Esophagus mucosa (tissue), 1 donor: Measurements from ENCODE around the gene C4orf51. TPM values are rescaled to one million over a fixed set of nuclear protein-coding genes. Genes with fewer than 3 reads are reported as not detected.
A peak's percentile ranks its signal among the peaks of the same experiment; 100 is the strongest.

ENCODE experiments used
- ATAC-seq: fragments of 200-7000 bp; cut with Tn5 transposase; one replicate; pipeline ENCODE4 v1.9.1; 2020
- total RNA-seq: library from RNA; stranded (reverse); gene quantifications from one replicate; pipeline ENCODE4 v1.2.4, GENCODE V29; 2023
- donor health status: DM: yes; HTN: yes; CAD: no.

The C4orf51 gene
- total RNA-seq, 1 donor from 2014 or later, result not detected

GRCh38 chr4:145716200-145716599 lies 36.3 kb downstream of the C4orf51 start:
- no peak for ATAC-seq

- ATAC-seq, result peak; percentile 33
Measured at GRCh38 chr4:145716661-145717200, 36.8 kb downstream of the C4orf51 start.

DNA sequence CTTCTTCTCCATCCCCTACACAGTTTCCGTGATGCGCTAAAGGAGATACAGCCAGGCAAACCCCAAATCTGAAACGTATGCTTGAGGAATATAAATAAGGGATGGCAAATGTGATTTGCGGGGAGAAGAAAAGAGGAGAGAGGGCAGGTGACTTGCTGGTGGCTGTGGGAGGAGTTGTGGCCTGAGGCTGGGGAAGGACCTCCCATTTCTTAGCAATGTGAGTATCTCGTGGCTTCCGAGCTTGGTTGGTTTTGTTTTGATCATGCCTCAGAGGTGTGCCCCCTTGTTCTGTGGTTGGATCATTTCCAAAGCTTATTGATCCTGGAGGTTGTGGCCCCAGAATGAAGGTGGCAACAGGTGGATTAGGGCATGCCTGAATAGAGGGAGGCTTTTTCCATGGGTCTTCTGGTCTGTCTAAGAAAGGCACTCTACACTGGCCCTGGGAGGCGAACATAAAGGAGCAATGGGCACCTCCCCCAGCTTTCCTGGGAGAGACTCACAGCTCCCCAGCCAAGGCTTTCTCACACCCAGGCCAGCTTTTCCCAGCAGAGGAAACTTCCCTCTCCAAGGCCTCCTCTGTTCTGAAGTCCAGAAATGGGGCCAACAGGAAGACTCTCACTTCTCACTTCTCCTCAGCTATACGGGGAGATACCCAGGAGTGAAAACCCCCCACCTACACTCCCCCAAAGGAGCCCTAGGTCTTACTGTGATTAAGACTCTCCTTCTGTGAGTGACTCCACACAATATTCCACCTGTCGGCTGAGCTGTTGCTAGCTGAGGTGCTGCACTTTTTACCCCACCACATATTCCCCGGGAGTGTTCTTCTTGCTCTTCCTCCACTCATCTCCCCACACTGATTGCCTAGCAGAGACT lies 40.0 kb downstream of the C4orf51 start:
- ATAC-seq, result no peak

DNA sequence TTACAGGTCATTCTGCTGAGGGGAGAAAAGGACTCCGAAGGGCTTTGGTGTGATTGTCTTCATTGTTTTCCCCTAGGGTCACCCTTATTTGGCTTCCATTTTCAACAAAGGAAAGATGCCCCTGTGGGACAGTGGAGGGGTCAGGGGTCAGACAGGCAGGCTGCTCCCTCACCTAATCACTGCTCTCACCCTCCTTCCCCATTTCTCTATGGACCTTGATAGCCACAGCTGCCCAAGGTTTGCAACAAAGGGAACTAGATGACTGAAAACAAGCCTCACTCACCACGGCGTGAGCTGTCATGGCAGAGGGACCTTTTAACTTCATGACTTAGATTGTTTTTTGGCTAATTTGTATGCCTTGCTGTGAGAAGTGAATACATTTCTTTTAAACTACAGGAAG lies 40.7 kb downstream of the C4orf51 start:
- no peak for ATAC-seq

DNA sequence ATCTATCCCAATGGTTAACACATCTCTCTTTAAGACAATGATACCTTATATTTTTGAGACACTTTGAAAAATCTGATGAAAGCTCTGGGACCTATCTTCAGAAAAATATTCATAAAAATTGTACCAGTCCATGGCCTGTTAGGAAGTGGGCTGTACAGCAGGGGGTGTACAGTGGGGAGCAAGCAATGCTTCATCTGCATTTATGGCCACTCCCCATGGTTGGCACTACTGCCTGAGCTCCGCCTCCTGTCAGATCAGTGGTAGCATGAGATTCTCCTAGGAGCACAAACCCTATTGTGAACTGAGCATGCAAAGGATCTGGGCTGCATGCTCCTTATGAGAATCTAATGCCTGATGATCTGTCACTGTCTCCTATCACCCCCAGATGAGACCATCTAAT lies 42.6 kb downstream of the C4orf51 start:
- peak; percentile 34 for ATAC-seq

DNA sequence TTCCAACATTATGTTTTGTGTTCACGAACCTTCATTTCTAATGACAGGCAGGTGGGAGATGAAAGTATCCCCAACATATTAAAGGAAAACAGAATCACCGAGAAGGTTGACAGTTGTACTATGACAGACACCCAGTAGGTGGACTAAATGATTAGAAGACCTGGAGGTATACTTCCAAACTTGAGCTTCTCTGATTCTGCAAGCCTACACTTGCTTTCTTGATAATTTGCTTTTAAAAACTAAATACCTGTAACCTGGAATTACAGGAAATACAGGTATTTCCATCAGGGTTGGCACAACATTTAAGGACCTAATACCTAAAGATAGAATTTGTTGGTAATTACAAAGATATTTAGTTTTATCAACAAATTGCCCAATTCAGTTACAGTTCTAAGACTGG lies 43.4 kb downstream of the C4orf51 start:
- ATAC-seq, result peak; percentile 91

GRCh38 chr4:145730026-145730425 lies 50.1 kb downstream of the C4orf51 start:
- no peak for ATAC-seq

GRCh38 chr4:145731028-145731427 lies 51.1 kb downstream of the C4orf51 start:
- ATAC-seq, result no peak

GRCh38 chr4:145732001-145732815 lies 52.3 kb downstream of the C4orf51 start:
- no peak for ATAC-seq

DNA sequence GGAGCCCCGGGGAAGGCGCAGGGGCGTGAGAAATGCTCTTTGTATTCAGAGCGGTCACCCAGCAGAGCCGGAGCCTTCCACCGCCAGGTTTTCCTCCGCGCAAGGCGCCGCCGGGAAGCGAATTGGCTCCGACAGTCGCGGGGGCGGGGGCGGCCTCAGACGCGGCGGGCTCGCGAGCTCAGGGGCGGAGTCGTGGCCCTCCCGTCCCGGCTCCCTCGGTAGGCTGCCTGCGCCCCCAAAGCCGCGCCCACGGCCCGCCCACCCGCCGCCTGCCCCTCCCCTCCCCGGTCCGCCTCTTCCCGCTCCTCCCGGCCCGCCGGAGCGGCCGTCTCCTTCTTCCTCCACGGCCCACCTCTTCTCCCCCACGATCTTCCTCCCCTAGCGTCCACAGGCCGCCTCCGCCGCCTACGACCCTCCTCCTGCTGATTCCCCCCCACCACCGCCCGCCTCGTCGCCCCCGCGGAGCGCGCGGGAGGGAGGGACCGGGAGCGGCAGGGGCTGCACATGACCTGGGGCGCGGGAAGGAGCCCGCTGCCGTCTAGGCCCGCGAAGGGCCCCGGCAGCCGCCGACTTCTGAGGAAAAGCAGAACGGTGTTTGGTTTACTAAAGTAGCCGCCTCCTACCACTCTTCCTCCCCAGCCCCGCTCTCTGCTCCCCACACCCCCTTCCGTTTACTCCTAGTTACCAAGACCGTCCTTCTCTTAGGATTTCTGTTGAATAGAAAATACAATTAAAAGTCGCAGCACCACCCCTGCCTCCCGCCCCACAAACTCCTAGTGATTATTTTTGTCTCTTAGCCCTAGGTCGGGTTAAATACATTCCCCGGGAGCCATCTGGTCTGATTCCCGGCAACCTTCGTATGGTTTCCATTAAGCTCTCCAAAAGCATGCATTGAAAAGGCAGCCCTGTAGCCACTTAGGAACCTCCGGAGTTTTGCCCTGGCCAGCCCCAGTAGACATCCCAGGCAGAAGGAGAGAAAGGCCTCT lies 53.2 kb downstream of the C4orf51 start:
- peak; percentile 87 for ATAC-seq

GRCh38 chr4:145734031-145734430 lies 54.1 kb downstream of the C4orf51 start:
- no peak for ATAC-seq

GRCh38 chr4:145734576-145735346 lies 54.8 kb downstream of the C4orf51 start:
- peak; percentile 91 for ATAC-seq

DNA sequence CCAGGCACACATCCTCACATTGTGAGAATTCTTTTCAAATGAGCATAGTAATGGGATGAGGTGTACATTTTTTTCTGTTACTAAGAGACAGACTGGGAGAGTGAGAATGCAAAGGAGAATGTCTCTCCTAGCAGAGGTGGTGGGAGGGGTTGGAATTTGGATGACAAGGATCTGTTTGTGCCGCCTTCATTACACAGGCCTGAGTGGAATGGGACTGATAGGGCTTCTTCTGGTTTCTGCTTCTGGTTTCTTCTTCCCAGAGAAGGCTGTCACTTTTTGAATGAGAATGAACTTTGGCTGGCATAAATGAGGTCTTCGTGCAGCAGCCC lies 55.4 kb downstream of the C4orf51 start:
- peak; percentile 69 for ATAC-seq

DNA sequence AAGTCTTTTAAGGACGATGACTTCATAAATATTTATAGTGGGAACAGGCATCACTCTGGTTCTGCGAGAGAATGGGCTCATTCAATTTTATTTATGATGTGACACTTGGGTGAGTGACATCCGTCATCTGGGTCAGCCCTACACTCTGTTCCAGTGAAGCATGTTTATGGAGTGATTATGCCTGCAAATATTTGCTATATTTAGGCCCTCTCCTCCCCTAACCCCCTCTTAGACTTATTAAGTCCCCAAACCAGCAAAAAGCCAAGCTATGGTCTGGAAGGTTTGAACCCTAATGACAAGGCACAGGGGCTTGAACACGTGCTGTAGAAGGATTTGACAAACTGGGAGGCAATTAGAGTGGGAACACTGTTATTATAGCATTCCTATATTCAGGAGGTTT lies 55.9 kb downstream of the C4orf51 start:
- no peak for ATAC-seq

DNA sequence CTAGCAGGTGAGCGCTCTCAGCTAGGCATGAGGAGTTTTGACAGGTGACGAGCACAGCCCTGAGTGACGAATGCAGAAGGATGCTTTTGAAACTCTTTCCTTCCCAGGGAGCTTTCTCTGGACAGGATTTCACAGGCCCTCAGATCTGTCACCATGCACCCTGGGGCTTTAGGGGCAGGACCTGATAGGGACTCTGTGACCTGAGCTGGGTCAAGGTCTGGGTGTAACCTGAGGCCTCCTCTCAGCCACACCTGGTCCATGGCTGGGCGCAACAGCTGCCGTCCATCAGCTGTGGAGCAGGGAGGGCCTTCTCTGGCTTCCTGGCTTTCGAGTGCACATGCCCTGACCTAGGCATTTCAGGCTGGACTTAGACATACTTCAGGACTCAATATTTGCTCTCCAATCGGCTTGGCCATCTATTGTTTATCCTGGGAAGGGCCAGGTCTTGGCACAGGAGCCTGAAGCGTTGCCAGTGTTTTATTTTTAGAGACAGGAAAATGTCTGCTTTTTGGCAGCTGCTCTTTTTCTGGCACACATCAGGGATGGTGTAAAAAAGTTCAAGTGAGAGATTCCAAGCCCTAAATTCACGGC lies 56.4 kb downstream of the C4orf51 start:
- ATAC-seq, result no peak

- ATAC-seq, result no peak
Measured at GRCh38 chr4:145739845-145740244, 59.9 kb downstream of the C4orf51 start.

- no peak for ATAC-seq
Measured at GRCh38 chr4:145740806-145741205, 60.9 kb downstream of the C4orf51 start.

DNA sequence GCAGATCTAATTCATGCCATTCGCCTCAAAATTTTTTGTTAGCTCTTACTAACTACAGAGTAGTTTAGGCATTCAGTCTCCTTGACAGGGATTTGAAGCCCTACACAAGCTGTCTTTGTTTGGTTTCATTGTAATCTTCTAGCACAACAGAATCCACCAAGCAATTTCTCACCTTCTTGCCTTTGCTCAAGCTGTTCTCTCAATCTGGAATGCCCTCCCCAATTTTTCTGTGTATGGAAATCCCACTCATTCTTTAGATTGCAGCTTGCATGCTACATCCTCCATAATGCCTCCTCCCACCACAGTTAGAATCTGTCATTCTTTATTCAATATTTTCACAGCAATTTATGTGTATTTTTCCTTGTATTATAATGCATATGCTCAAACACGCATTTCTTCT lies 63.7 kb downstream of the C4orf51 start:
- no peak for ATAC-seq

GRCh38 chr4:145755802-145756201 lies 75.9 kb downstream of the C4orf51 start:
- no peak for ATAC-seq

DNA sequence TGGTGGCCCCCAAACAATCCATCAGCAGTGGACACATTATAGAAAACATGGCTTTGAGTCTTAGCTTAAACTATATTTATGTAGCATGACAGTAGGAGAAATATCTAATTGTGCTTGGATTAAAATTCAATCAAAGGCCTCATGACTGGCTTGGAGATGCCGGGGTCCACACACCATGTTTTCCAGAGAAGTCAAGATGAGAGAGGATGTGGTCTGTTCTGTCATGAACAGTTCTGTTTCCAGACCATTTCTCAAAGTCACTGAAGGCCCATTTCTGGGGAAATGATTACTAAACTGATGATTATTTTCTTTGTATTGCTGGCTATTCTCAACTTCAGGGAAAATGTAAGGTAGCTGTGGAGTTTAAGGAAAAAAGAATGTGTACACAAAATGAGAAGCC lies 76.3 kb downstream of the C4orf51 start:
- no peak for ATAC-seq

DNA sequence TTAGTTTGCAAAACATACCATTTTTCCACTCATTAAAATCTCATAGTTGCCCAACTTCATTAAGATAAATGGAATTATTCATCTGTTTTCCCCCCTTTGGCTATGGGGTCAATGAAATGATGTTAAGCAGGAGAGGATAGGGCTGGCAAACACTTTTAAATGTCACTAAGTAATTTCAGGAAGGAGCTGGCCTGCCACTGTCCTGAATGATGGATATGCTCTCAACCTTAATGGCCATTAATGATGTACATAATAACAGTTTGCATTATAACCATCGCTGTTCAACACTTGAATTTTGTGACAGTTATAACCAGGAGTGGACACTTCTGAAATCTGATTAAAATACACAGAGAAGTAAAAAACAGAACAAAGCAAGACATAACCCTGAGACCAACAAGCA lies 77.2 kb downstream of the C4orf51 start:
- no peak for ATAC-seq
